Stimulated activated CD8-positive, alpha-beta memory T cell treated with anti-CD3 and anti-CD28 coated beads, Interleukin-2, amount 100 ng/mL, for 48 hours (primary cell): ENCODE measurements around the gene MAD1L1.
A peak's percentile ranks its signal among the peaks of the same experiment; 100 is the strongest.

Experiments
- DNase-seq, 2 donors: peaks; one replicate each; pipeline ENCODE4 v3.0.0-alpha.2; 2020; ENCODE audit warnings: low read depth in 2 of 2

MAD1L1 gene

DNA sequence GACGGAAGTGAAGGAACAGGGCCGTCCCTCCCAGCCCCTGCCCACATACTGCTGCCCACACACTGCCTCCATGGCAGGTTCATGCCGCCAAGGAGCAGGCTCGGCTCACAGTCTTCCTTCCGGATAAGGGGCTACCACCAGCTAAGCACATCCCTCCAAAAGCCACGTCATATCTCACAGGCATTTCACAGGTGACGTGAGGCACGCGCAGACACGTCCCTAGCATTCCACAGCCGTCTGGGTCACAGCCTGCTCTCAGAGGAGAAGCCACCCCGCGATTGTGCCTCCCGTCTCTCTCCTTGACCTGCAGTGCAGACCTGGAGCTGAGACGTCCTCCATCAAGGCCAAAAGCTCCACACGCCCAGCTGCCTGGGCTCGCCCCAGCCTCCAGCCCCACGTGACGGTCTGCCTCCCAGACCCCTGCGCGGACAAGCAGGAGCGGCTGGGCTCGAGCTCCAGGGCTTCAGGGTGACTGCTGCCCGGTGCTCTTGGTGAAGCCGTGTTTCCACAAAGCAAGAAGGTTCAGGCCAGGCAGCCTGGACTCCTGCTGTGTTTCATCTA, 114.0 kb downstream of the MAD1L1 start:
- DNase-seq = no peak

DNA sequence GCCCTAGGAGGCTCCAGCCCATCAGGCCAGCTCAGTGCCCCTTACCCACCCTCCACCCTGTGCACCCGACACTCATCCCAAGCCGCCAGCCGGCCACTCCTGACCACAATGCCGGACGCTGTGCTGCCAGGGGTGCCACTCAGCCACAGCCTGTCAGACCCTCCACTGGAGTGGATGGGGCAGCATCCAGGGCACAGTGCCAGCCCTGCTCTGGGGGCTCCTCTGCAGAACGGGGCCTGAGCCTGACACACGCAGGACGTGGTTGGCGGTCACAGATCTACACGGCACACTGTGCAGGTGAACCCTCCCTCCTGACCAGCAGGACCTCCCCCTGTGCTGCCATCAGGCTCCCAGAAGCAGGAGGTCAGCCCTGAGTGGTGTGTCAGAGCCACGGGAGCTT, 114.7 kb downstream of the MAD1L1 start:
- DNase-seq = no peak

DNA sequence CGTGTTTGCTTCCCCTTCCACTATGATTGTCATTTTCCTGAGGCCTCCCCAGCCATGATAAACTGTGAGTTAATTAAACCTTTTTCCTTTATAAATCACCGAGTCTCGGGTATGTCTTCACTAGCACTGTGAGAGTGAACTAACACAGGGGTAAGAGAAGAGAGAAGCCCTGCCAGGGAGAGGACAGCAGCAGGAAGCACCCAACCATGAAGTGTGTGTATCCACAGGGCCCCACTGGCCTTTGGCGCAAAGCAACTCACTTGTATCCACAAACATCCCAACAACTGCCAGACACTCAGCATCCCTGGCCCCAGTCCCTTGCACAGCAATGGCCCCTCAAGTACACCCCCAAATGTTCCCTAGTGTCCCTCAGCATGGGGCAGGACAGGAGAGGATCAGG, 115.1 kb downstream of the MAD1L1 start:
- no peak for DNase-seq

DNA sequence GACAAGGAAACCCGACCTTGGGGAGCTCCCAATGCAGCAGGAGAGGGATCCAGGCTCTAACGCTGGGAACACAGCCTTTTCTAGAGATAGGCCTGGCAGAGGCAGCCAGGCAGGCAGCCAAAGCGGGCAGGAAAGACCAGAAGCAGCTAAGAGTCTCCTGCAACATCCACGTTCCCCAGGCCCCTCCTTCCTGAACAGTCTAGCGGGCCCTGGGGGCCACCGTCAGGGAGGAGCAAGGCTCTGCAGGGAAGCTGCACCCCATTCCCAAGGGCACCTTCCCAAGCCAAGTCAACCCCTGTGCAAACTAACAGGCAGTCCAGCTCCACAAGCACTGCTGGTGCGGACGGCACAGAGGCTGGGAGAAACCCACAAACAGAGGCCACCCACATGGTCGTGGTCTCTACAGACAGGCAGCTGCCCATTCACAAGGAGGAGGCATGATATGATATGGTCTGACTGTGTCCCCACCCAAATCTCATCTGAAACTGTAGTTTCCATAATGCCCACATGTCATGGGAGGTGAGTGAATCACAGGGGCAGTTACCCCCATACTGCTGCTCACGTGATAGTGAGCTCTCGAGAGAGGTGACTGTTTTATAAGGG, 115.7 kb downstream of the MAD1L1 start:
- no peak for DNase-seq

DNA sequence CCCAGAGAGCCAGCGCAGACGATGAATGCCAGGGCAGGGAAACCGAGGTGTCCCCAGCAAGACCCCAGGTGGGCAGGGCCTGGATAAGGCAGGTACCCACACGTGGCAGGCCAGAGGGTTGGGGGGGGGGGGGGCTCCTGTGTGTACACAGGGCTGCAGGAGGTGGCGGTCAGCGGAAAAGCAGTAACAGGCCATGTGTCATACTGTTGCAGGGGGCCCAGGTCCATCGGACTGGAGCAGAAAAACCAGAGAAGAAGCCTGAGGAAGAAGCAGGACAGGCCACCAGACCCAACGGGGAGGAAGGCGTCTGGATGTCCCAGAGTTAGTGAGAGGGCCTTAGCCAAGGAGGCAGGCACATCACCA, 116.3 kb downstream of the MAD1L1 start:
- no peak for DNase-seq

DNA sequence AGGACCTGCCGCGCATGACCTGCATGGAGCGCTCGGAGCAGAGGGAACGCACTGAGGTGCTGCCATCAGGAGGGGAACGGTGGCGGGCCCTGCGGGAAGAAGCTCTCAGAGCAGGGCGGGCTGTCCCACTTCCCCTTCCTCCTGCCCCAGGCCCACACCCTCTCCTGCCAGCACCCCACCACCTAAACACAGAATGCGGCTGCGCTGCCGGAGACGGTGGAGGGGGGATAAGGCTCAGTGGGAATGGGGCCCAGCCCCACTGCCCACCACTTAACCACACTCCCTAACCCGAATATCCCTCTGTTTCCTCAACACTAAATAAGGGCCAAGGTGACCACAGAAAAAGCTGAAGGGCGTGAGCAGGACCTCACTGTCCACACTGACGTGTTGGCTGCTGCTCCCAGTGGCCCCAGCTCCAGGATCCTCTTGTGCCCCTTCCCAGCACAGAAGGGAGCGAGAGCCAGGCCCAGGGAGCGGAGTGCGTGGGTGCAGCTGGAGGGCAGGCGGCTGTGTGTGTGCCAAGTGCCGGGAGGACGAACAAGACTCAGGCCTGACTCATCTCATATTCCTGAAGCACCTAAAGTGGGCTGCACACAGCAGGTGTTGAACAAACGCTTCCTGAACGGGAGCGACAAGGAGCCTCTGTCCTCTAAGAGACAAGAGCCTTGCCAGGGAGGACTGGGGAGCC, 116.8 kb downstream of the MAD1L1 start:
- no peak for DNase-seq

DNA sequence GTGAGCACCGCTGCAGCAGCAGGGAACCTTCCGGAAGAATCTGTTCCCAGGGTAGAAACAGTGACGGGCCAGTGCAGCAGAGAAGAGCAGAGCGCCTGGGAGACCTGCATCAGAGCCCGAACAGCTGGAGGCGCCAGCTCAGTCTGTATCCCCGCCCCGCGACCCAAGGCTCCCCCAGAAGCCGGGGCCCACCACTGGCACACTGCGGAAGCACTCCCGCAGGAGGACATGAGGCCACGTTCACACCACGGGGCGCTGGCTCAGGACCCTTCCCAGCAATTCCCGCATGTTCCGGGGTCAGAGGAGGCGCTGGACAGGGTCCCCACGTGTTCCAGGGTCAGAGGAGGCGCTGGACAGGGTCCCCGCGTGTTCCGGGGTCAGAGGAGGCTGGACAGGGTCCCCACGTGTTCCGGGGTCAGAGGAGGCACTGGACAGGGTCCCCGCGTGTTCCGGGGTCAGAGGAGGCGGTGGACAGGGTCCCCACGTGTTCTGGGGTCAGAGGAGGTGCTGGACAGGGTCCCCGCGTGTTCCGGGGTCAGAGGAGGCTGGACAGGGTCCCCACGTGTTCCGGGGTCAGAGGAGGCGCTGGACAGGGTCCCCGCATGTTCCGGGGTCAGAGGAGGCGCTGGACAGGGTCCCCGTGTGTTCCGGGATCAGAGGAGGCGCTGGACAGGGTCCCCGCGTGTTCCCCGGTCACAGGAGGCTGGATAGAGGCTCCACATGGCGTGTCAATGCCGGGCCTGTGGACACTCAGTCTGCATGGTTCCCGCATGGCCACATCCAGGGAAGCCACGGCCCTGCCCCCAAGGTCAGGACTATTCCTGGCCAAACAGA, 117.6 kb downstream of the MAD1L1 start:
- DNase-seq = no peak

DNA sequence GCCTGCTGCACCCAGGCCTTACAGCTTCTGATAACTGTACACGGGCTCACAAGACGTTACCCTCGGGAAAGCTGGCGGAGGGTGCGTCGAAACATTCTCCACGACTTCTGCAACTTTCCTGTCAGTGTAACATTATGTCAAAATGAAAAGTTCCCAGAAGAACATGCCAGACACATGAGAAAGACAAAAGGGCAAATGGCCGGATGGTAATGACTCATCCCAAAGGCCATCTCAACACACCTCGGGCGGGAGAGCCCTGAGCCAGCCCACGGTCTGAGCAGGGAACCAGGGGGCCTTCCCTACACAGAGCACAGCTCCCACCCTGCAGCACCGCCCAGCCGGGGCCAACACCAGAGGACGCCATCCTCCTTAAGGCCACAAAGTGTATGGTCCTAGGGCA, 118.7 kb downstream of the MAD1L1 start:
- no peak for DNase-seq

DNA sequence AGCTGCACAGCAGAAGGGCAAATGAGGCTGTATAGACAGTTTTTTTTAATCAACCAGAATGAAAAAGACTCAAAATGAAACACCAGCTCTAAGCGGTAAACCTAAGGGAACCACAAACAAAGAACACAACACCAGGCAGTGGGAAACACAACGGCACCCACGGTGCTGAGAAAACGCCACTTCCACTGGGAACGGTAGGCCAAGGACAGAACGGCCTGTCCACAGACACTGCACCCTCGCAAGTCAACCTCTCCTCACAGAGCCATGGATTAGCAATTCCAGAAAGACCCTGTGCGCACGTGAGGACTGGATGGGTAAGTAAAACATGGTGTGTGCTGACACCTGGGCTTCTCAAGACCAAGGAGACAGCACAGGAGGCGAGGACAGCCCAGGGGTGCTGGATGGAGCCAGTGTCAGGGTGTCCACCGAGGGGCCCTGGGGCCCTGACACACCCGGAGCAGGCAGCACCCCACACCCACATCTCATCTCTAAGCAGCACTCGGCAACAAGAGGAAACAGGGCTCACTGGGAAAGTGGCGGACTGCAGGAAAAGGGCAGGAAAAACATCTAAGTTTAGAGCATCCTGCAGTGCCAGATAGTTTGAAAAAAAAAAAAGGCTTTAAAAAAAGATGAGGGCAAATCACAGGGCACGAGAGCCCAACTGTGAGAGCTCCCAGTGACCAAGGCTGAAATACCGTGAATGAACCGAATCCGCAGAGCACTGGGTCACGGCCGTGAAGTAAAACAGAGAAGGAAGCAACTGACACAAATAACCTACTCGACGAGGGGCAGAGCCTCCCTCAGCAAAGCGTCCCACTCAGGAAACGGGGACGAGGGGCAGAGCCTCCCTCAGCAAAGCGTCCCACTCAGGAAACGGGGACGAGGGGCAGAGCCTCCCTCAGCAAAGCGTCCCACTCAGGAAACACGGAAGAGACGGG, 120.2 kb downstream of the MAD1L1 start:
- DNase-seq = no peak

DNA sequence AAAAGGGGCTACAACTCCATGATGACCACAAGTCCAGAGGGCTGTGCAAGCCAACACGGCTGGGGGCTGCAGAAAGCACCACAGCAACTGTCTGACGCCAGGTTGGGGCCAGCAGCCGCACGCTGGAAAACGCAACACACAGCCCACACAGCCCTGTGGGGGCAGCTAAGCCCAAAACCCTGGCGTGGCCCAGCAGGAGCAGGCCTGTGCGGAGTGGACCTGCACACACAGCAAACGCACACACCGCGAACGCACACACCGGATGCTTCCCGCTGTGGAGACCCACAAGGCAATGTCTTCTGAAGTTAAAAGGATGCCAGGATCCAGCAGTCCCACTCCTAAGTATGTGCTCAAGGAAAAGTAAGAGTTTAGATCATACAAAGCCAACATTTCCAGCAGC, 121.2 kb downstream of the MAD1L1 start:
- no peak for DNase-seq

DNA sequence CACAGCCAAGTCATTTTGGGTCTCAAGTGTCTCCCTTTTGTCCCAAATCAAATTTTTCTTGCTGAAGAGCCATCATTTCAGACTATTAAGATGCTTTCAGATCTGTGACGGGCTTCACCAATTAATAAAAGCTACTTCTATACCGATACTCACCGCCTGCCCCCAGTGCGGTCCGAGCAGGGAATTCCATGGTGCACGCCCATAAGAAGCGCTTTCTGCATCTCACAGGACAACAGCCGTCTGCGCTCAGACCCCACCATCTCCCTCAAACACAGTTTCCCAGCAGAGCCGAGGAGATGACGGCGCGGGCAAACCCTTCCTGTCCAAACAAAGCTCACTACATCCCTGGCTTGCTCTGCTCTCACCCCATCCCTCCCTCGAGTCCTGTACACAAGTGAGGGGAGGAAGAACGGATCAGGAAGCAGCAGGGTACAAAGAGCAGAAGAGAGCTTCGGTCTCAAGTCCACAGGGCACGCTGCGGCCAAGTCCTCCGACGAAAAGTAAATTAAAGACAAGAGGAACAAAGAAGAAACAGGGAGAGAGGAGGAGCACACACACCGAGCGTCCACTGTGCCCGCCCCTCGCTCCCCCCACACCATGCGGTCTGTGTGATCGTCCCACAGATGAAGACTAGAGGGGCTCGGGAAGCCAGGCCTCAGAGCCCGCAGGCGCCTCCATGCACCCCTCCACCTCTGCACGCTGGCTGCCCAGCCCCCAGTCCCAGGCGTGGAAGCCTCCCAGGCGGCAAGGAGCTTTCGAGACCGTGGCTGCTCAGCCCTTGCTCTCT, 121.9 kb downstream of the MAD1L1 start:
- DNase-seq = no peak

DNA sequence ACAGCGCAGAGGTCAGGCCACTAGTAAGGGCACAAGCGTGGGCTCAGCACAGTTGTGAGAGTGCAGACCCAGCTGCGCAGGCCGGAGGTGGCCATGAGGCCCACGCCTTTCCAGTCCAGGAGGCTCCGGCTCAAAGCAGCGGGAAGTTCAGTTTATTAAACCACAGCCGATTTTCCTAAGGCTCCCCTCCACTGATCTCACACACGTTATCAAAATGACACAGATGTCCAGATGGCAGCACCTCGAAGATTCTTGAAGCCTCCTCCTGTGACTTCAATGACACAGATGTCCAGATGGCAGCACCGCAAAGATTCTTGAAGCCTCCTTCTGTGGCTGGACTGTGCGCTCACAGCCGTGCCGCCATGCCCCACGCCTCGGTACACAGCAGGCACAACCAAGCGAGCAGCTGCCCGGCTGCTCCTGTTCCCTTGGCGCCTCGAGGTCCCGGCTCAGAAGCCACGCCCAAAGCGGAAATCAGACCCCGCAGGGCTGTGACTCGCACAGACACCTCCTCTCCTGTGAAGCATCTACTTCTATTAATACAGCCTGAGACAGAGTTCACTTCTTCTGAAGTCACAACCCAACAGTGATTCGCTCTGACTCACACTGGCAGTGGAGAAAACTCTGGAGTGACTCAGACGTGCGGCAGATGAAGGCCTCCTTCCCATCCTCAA, 122.7 kb downstream of the MAD1L1 start:
- peak; percentile 62 for DNase-seq

DNA sequence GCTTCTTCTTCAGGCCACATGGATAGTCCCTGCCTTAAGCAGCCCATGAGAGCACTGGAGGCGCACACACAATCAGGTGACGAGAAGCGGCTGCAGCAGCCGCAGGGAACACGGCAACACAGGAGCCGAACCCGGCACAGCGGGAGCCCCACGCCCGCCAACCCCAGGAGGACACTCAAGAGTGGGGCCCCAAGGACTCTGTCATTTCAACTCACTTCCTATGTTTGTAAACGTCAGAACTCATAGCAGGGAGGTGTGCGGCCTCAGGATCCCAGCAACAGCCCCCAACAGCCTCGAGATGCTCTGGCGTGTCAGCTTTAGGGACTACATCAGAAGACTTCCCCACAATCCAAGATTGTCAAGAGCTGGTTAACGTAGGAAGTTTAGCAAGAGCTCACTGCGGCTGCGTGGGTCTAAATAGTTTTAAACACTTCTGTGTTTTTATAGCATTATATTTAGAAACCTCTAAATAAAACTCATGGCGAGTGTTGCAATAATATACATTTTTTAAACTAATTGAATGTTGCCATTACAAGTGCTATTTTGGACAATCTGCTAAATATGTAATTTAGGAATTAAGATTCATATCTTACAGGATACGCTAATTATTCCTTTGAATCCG, 123.4 kb downstream of the MAD1L1 start:
- DNase-seq = no peak

DNA sequence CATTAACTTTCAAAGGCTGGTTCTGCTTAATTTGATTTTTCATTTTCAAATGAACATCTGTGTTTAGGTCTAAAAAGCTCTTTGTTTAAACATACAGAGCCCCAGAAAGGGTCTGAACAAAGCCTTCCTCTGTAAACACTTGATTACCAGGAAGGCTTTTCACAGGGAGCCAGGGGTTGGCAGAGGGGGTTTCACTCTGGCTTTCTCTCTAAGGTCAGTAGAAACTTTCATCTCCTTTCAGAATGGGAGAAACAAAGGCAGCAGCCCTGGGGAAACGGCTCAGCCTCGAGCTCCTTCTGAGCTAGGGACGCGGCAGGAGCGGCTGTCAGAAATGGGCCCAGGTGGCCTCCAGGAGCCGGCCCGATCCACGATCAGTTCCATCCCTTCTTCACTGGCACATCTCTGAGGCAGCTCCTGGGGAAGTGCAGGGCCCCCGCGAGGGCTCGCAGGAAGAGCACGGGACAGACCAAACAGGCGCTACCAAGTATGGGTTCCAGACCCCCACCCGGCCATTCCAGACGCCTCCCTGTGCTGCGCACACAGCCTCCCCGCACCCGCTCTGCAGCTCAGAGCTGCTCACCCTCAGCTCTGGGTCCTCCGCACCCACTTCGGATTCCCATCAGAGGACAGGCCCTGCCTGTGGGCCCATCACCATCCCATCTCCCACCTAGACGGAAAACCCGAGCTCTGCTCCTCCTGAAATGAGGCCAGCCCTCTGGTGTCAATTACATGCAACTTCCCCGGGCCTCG, 124.1 kb downstream of the MAD1L1 start:
- DNase-seq = no peak

DNA sequence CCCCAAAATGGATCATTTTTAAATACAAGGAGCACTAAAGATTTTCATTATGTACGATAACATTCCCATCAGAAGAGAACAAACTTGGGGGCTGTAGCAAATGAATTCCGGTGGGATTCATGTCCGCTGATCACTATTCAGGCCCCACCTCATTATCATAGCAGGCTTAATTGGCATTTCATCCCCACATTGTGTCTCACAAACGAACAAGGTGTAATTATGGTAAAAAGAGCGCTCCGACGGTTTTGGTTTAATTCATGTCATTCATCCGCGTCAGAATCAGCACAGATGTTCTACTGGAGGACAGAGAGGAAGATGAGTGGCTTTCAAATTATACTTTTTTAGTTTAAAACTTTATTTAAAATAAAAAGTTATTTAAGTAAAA, 124.7 kb downstream of the MAD1L1 start:
- DNase-seq = no peak

DNA sequence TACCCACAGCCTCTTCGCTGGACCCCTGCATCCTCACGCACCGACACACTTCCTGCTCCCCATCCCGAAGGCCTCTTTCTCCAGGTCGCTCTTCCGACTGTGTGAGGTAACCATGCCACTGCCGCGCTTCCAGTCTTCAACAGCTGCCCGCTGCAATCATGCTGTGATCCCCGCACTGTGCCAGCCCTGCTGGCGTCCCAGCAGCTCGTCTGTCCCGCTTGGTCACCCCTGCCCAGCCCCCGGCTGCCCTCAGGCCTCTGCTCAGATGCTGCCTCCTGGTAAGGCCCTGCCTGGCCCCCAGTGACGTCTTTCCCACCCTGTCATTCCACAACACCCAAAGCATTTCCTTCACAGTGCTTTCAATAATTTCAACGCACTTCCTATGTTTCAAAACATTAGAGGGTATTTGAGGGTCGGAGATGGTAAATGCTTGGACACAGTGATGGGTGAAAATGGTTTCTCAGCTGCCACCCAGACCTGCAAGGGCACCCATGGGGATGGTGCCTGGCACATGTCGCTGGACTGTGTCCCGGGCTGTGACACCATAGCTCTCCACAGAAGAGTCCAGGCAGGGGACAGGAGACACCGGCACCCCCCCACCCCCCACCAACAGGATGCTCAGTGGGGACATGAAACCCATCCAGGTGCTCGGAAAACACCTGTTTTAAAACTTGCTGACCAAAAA, 125.2 kb downstream of the MAD1L1 start:
- DNase-seq = no peak

DNA sequence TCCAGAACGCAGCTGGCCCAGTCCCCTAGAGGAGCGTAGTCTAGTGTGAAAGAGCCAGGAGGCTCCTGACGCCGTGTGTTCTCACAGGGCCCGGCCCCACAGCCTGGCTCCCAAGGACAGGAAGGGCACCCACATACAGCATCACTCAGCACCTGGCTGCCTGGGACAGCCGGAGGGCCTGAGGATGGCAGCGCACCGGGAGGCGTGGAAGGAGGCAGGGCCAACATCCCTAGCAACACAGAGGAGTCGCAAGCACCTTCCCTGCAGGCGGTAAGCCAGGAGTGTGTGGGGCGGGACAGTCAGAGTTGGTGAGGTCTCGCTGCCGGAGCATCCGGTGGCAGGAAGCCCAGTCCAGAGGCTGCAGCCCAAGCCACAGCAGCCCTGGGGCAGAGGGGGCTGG, 125.8 kb downstream of the MAD1L1 start:
- no peak for DNase-seq

DNA sequence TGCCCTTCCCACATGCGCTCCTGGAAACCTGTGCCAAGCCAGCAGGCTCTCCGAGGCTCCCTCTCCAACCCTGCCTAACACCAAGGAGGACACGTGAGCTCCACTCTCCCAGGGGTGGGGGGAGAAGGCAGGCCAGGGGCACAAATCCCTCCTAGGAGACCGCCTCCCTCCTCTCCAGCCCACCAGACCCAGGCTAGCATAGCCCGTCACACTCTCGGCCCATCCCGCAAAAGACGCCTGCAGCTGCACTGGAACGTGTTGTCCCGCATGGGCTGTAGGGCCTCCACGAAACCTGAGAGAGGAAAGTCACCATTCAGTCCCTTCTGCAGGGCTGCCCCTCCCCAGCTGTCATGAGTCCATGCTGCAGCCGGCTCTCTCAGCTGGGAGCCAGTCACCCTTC, 126.3 kb downstream of the MAD1L1 start:
- no peak for DNase-seq

DNA sequence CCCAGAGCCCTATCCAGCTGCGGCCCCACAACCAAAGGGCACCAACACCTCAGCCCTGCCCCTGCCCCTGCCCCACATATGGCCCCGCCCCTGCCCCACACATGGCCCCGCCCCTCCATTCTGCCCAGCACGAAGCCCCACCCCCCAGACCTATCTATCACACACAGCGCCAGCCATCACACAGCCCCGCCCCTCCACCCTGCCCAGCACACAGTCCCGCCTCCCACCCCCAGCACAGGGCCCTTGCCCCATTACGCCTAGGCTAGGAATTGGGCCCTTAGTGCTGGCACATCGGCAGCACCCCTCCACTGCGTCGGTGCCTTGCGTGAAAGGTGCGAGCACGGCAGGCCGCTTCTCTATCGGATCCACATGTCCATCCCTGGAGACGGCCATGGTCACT, 126.8 kb downstream of the MAD1L1 start:
- DNase-seq = no peak
